Endothelial cell of umbilical vein (primary cell): ENCODE measurements around the gene BABAM1. TPM values are rescaled to one million over a fixed set of nuclear protein-coding genes. Genes with fewer than 3 reads are reported as not detected.

ENCODE experiments used
- BruUV-seq: library from RNA; stranded (reverse); fragments of 400-500 nt; replicated peaks from 2 replicates; lab custom pipeline; 2021; lab: Mats Ljungman, UMichigan
- CTCF ChIA-PET: fragments of 300-600, 350-600 bp; sonication (Branson Sonifier 250); formaldehyde crosslinking; loops from one replicate; lab custom pipeline; 2021; ENCODE audit warnings: antibody characterized with exemption, inconsistent platforms; lab: Charles Lee
- POLR2A ChIA-PET: fragments of 300-600, 350-600 bp; sonication (Branson Sonifier 250); formaldehyde crosslinking; loops from one replicate; lab custom pipeline; 2021; ENCODE audit warnings: antibody characterized with exemption, inconsistent platforms; lab: Charles Lee
- DNase-seq: peaks from one replicate; pipeline ENCODE4 v3.0.0-alpha.2; 2011; ENCODE audit warnings: low read depth, low spot score
- FAIRE-seq: peaks from 2 replicates; lab custom pipeline; 2011; peaks lifted over from hg19 to GRCh38; lab: Jason Lieb, UNC
- H2AFZ ChIP-seq: 2 replicates; pipeline ENCODE4 v1.6.0; 2012; ENCODE audit warnings: low read depth, low read length, control low read depth, inconsistent platforms
- H3K27ac ChIP-seq: 2 replicates; pipeline ENCODE4 v1.5.1; 2011; ENCODE audit warnings: low read depth, mild to moderate bottlenecking, control low read depth, low read length, moderate library complexity; ENCODE audit not compliant: insufficient read depth
- H3K27me3 ChIP-seq, 2 experiments: 2 replicates each; pipeline versions ENCODE4 v1.6.0 to v1.6.1; 2011; ENCODE audit warnings: low read length in 2 of 2, mixed read lengths in 1 of 2; ENCODE audit not compliant: control insufficient read depth in 2 of 2, insufficient read depth in 2 of 2
- H3K36me3 ChIP-seq, 2 experiments: 2 replicates in 1 of 2; 3 replicates in 1 of 2; pipeline ENCODE4 v1.5.1; 2011; ENCODE audit warnings: low read length in 2 of 2, mild to moderate bottlenecking in 1 of 2, moderate library complexity in 1 of 2; ENCODE audit not compliant: control insufficient read depth in 2 of 2, insufficient read depth in 2 of 2; ENCODE audit errors: extremely low read depth in 1 of 2
- H3K4me1 ChIP-seq: 3 replicates; pipeline ENCODE4 v1.5.1; 2011; ENCODE audit warnings: mild to moderate bottlenecking, low read length; ENCODE audit not compliant: control insufficient read depth, insufficient read depth; ENCODE audit errors: extremely low read depth
- H3K4me2 ChIP-seq: 2 replicates; pipeline ENCODE4 v1.6.1; 2011; ENCODE audit warnings: low read length, control low read depth, mixed read lengths; ENCODE audit not compliant: insufficient read depth
- H3K4me3 ChIP-seq, 3 experiments: fragments of 200-600 bp in 1 of 3; sonication (generic), shearing (Covaris generic) in 1 of 3; replicated peaks in 1 of 3; 2 replicates each; pipeline ENCODE4 v1.5.1; 2011 to 2016; ENCODE audit warnings: control low read depth in 3 of 3, low read length in 3 of 3, mild to moderate bottlenecking in 2 of 3, inconsistent platforms in 1 of 3, low read depth in 1 of 3, moderate library complexity in 1 of 3; ENCODE audit not compliant: insufficient read depth in 1 of 3
- H3K79me2 ChIP-seq: 2 replicates; pipeline ENCODE4 v1.6.0; 2012; ENCODE audit warnings: low read length, inconsistent platforms; ENCODE audit not compliant: control insufficient read depth, insufficient read depth
- H3K9ac ChIP-seq: replicated peaks from 2 replicates; pipeline ENCODE3; 2011; ENCODE audit warnings: low read length, control low read depth; ENCODE audit not compliant: insufficient read depth; ENCODE audit errors: extremely low read depth
- H3K9me1 ChIP-seq: replicated peaks from 3 replicates; pipeline ENCODE4 v1.6.0; 2011; ENCODE audit warnings: mild to moderate bottlenecking, low read length; ENCODE audit not compliant: control insufficient read depth, insufficient read depth; ENCODE audit errors: extremely low read depth
- H3K9me3 ChIP-seq: replicated peaks from 2 replicates; pipeline ENCODE4 v1.5.1; 2012; ENCODE audit warnings: low read length, inconsistent platforms; ENCODE audit not compliant: control insufficient read depth, insufficient read depth
- H4K20me1 ChIP-seq: replicated peaks from 2 replicates; pipeline ENCODE3; 2011; ENCODE audit warnings: mild to moderate bottlenecking, low read length; ENCODE audit not compliant: control insufficient read depth, insufficient read depth; ENCODE audit errors: extremely low read depth
- EZH2 ChIP-seq: IDR thresholded peaks from 2 replicates; pipeline ENCODE4 v1.6.1; 2012; ENCODE audit warnings: borderline replicate concordance, low read depth, mild to moderate bottlenecking, moderate library complexity, low read length, inconsistent platforms; ENCODE audit not compliant: severe bottlenecking
- FOS ChIP-seq: IDR thresholded peaks from 2 replicates; pipeline ENCODE4 v1.6.1; 2011; ENCODE audit warnings: mild to moderate bottlenecking, low read length, moderate library complexity, borderline replicate concordance; ENCODE audit not compliant: insufficient read depth
- GATA2 ChIP-seq: IDR thresholded peaks from 2 replicates; pipeline ENCODE4 v1.7.0; 2011; ENCODE audit warnings: low read depth, mild to moderate bottlenecking, moderate library complexity, mixed read lengths, low read length; ENCODE audit not compliant: insufficient read length, insufficient read depth
- JUN ChIP-seq: IDR thresholded peaks from 2 replicates; pipeline ENCODE4 v1.6.1; 2011; ENCODE audit warnings: borderline replicate concordance, low read depth; ENCODE audit not compliant: insufficient read length, insufficient read depth
- MYC ChIP-seq: IDR thresholded peaks from one replicate; pipeline ENCODE4 v1.6.1; 2011; ENCODE audit warnings: mild to moderate bottlenecking, low read depth, low read length
- POLR2A ChIP-seq: IDR thresholded peaks from 2 replicates; pipeline ENCODE4 v1.6.1; 2012; ENCODE audit warnings: low read depth, mild to moderate bottlenecking, control low read depth, low read length
- POLR2AphosphoS5 ChIP-seq: IDR thresholded peaks from 2 replicates; pipeline ENCODE4 v1.6.1; 2012; ENCODE audit warnings: low read depth, mild to moderate bottlenecking, control low read depth, low read length, moderate library complexity; ENCODE audit not compliant: insufficient read depth
- dilution Hi-C: fragments of 300-500 bp; cut with MboI; formaldehyde crosslinking; loops from one replicate; pipeline ENCODE4 v1.15.0; 2019; ENCODE audit warnings: low sequenced_read_pairs; ENCODE audit not compliant: extremely low pct_ligation_motif_present
- intact Hi-C: fragments of 100-400 bp; cut with micrococcal nuclease; formaldehyde crosslinking; loops from one replicate; pipeline ENCODE4 v1.10.0; 2022
- polyA plus RNA-seq, 4 experiments: library from polyadenylated mRNA; depleted of rRNA in 3 of 4; stranded (reverse) in 3 of 4; unstranded in 1 of 4; fragments of >200 nt; gene quantifications; 2 replicates each; pipeline versions ENCODE4 v1.2.1 to v1.2.3, GENCODE V29; 2011 to 2012; ENCODE audit warnings: missing spikeins in 1 of 4
- total RNA-seq: library from RNA; stranded (reverse); gene quantifications from 2 replicates; pipeline ENCODE4 v1.2.3, GENCODE V29; 2021
- TF ChIP-seq, protein P1 (sequence below), 2 donors: IDR thresholded peaks; 1 replicate in 1 of 2; 2 replicates in 1 of 2; pipeline ENCODE4 v1.5.1; 2011; ENCODE audit warnings: low read length in 2 of 2, mild to moderate bottlenecking in 2 of 2, moderate library complexity in 2 of 2, control low read depth in 1 of 2, inconsistent platforms in 1 of 2, low read depth in 1 of 2; ENCODE audit not compliant: insufficient read depth in 1 of 2; ENCODE audit errors: extremely low read depth in 1 of 2
- TF ChIP-seq, protein P2 (sequence below): IDR thresholded peaks from 2 replicates; pipeline ENCODE4 v1.6.1; 2011; ENCODE audit not compliant: insufficient read depth, insufficient read length

The BABAM1 gene
- total and polyA plus RNA-seq, 2 donors (not counting 3 experiments of a cell fraction or from before 2014, with no cell fraction given), result 118 to 140 TPM

DNA sequence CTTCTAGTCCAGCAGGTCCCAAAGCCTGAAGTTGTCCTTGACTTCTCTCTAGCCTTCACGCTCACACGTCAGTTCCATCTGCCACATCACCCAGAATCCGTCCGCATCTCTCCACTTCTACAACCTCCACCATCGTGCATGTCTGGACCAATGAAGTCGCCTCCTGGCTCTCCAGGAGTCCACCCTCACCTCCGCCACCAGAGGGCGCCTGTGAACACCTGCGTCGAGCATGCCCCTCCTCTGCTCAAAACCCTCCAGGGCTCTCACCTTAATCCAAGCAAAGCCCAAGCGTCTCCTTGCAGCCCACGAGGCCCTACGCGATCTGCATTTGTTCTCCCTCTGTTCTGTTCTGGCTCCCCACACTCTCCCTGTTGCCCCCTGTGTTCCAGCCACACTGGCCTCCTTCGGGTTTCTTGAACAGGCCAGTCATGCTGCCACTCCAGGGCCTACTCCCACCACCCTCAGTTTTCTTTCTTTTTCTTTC lies 6.4 kb upstream of the BABAM1 start:
- H3K27me3 ChIP-seq, result no peaks in the 10 kb centered on the region
- peaks cover 13% of the 10 kb centered on the region for H3K4me1 ChIP-seq
- dilution Hi-C loops (no loop called here), intact Hi-C loops (loop anchor here (1.0 kb wide), 2 partner anchors 21 to 194 kb away; no protein-coding TSS in a partner anchor)
- H3K9ac ChIP-seq, result no peak overlapping the region
- CTCF ChIA-PET, result interaction anchor here (0.6 to 3.1 kb wide), 14 partner anchors 10 to 192 kb away, joined by 3 to 28 read pairs (median 4); partner anchors contain the start of gene ANKLE1
- no peak overlapping the region for H2AFZ ChIP-seq
- H3K79me2 ChIP-seq, result no peaks in the 10 kb centered on the region
- BruUV-seq, result no TSS peak
- no peaks in the 10 kb centered on the region for H4K20me1 ChIP-seq
- H3K36me3 ChIP-seq, result peaks cover 0 to 21% of the 10 kb centered on the region in 2 experiments
- no peaks in the 10 kb centered on the region for H3K9me3 ChIP-seq
- POLR2A ChIA-PET, result no interaction called here
- FAIRE-seq, result peak; percentile 83
- no peak overlapping the region for H3K27ac ChIP-seq
- H3K4me3 ChIP-seq, result no peak overlapping the region
- DNase-seq, result peak; percentile 74
- H3K9me1 ChIP-seq, result no peaks in the 10 kb centered on the region
- H3K4me2 ChIP-seq, result no peak overlapping the region
- TF ChIP-seq, protein P1, sequence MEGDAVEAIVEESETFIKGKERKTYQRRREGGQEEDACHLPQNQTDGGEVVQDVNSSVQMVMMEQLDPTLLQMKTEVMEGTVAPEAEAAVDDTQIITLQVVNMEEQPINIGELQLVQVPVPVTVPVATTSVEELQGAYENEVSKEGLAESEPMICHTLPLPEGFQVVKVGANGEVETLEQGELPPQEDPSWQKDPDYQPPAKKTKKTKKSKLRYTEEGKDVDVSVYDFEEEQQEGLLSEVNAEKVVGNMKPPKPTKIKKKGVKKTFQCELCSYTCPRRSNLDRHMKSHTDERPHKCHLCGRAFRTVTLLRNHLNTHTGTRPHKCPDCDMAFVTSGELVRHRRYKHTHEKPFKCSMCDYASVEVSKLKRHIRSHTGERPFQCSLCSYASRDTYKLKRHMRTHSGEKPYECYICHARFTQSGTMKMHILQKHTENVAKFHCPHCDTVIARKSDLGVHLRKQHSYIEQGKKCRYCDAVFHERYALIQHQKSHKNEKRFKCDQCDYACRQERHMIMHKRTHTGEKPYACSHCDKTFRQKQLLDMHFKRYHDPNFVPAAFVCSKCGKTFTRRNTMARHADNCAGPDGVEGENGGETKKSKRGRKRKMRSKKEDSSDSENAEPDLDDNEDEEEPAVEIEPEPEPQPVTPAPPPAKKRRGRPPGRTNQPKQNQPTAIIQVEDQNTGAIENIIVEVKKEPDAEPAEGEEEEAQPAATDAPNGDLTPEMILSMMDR (IDR thresholded peaks at IDR 0.05; ENCODE audit: extremely low read depth in 1 of 2, insufficient read depth in 1 of 2, low read depth in 1 of 2, low read length in 2 of 2), result peak; percentile 93 to 97
- TF ChIP-seq GATA2, result no peak

DNA sequence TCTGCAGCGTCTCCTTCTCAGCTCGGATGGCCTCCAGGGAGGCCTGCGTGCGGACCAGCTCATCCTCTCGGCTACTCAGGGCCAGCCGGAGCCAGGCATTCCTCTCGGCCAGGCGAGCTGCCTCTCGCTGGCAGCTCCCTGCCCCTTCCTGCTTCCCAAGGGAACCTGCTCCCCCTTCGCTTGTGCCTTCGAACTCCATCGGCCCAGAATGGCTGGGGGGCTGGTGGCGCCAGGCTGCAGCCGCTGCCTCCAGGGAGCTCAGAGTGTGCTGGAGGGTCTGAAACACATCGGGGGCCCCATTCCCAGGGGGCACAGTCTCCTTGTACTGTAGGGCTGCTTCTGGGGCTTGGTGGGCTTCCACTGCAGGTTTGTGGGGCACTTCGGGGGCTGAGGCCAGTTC lies 4.7 kb upstream of the BABAM1 start:
- Histone ChIP-seq H2AFZ (no peak overlapping the region), H3K36me3 (peaks cover 0 to 14% of the 10 kb centered on the region in 2 experiments), H3K79me2 (peaks cover under 1% of the 10 kb centered on the region), H3K9ac (no peak overlapping the region), H3K27ac (no peak overlapping the region), H3K9me3 (no peaks in the 10 kb centered on the region), H3K4me3 (no peak overlapping the region), H3K4me2 (no peak overlapping the region), H4K20me1 (no peaks in the 10 kb centered on the region), H3K9me1 (no peaks in the 10 kb centered on the region), H3K27me3 (no peaks in the 10 kb centered on the region), H3K4me1 (peaks cover 13% of the 10 kb centered on the region)
- intact Hi-C loops (no loop called here), dilution Hi-C loops (no loop called here)
- ChIA-PET POLR2A (no interaction called here), CTCF (interaction anchor here (1.3 to 1.5 kb wide), 2 partner anchors 8 to 27 kb away, joined by 3 to 4 read pairs; no protein-coding TSS in a partner anchor)
- no TSS peak for BruUV-seq
- FAIRE-seq, result no peak
- DNase-seq, result no peak
- no peak for TF ChIP-seq FOS
- TF ChIP-seq, protein P1 (IDR thresholded peaks at IDR 0.05; ENCODE audit: extremely low read depth in 1 of 2, insufficient read depth in 1 of 2, low read depth in 1 of 2, low read length in 2 of 2), result no peak
- TF ChIP-seq MYC, result no peak
- TF ChIP-seq, protein P2, sequence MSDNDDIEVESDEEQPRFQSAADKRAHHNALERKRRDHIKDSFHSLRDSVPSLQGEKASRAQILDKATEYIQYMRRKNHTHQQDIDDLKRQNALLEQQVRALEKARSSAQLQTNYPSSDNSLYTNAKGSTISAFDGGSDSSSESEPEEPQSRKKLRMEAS, result no peak
- no peak for TF ChIP-seq GATA2
- TF ChIP-seq JUN, result no peak
- TF ChIP-seq POLR2AphosphoS5, result no peak
- no peak for TF ChIP-seq EZH2
- no peak for TF ChIP-seq POLR2A
